Natural killer cell (primary cell): ENCODE results near the gene SRC. TPM values are rescaled to one million over a fixed set of nuclear protein-coding genes. Genes with fewer than 3 reads are reported as not detected.

Experiments used
- ATAC-seq, 3 donors: fragments of 150-1000 bp in 2 of 3; fragments of 200-7000 bp in 1 of 3; cut with Tn5 transposase; 1 replicate in 1 of 3; 2 replicates in 2 of 3; pipeline ENCODE4 v1.10.0; 2021; ENCODE audit warnings: mild to moderate bottlenecking in 2 of 3, moderate library complexity in 2 of 3
- DNase-seq, 2 donors: peaks; one replicate each; pipeline versions ENCODE4 v3.0.0 to v3.0.0-alpha.2; 2013 to 2021; ENCODE audit warnings: mixed read lengths in 1 of 2
- H3K27ac ChIP-seq: one replicate; pipeline ENCODE4 v1.5.1; 2013; ENCODE audit warnings: mild to moderate bottlenecking, low read length
- H3K27me3 ChIP-seq: one replicate; pipeline ENCODE4 v1.6.1; 2013; ENCODE audit warnings: low read length; ENCODE audit not compliant: control insufficient read depth, insufficient read depth
- H3K36me3 ChIP-seq: one replicate; pipeline ENCODE4 v1.6.1; 2013; ENCODE audit warnings: low read length; ENCODE audit not compliant: control insufficient read depth, insufficient read depth
- H3K4me1 ChIP-seq: one replicate; pipeline ENCODE4 v1.6.1; 2013; ENCODE audit warnings: low read length; ENCODE audit not compliant: control insufficient read depth, insufficient read depth
- H3K4me3 ChIP-seq: one replicate; pipeline ENCODE4 v1.5.1; 2013; ENCODE audit warnings: low read length
- H3K9me3 ChIP-seq: one replicate; pipeline ENCODE4 v1.6.1; 2013; ENCODE audit warnings: low read length; ENCODE audit not compliant: control insufficient read depth, insufficient read depth
- H3K27ac Mint-ChIP-seq, 2 donors: one replicate each; pipeline ENCODE4 v1.8.0; 2022; ENCODE audit warnings: mild to moderate bottlenecking in 2 of 2, mixed read lengths in 2 of 2, moderate library complexity in 1 of 2
- H3K27me3 Mint-ChIP-seq, 2 donors: one replicate each; pipeline ENCODE4 v1.8.0; 2022; ENCODE audit warnings: low read depth in 2 of 2, mixed read lengths in 2 of 2
- H3K36me3 Mint-ChIP-seq: one replicate; pipeline ENCODE4 v1.8.0; 2022; ENCODE audit warnings: mixed read lengths
- H3K4me1 Mint-ChIP-seq, 2 donors: one replicate each; pipeline ENCODE4 v1.8.0; 2022; ENCODE audit warnings: mixed read lengths in 2 of 2
- H3K4me3 Mint-ChIP-seq: one replicate; pipeline ENCODE4 v1.8.0; 2022; ENCODE audit warnings: mild to moderate bottlenecking, moderate library complexity, mixed read lengths
- H3K9me3 Mint-ChIP-seq, 2 donors: one replicate each; pipeline ENCODE4 v1.8.0; 2022; ENCODE audit warnings: mixed read lengths in 2 of 2
- WGBS: methylation state at CpG from one replicate; pipeline ENCODE4 v1.1.7; 2013; ENCODE audit warnings: missing lambda C conversion rate; ENCODE audit not compliant: insufficient coverage; 5-methylcytosine and 5-hydroxymethylcytosine counted together
- intact Hi-C: fragments of 100-400 bp; cut with micrococcal nuclease; formaldehyde crosslinking; loops from one replicate; pipeline ENCODE4 v1.14.2; 2022
- total RNA-seq, 4 donors: library from RNA; stranded (reverse); fragments of 120-200 nt in 1 of 4; gene quantifications; one replicate each; pipeline versions ENCODE4 v1.2.3 to v1.2.4, GENCODE V29; 2013 to 2022
- TF ChIP-seq, protein P1 (sequence below): fragments of 200-600 bp; IDR thresholded peaks from one replicate; pipeline ENCODE4 v1.8.0; 2022; ENCODE audit warnings: antibody characterized with exemption

SRC gene
- total RNA-seq, 3 donors from 2014 or later (not counting 1 experiment from before 2014, with no cell fraction given), result 2.3 to 15.6 (median 10.5) TPM

DNA sequence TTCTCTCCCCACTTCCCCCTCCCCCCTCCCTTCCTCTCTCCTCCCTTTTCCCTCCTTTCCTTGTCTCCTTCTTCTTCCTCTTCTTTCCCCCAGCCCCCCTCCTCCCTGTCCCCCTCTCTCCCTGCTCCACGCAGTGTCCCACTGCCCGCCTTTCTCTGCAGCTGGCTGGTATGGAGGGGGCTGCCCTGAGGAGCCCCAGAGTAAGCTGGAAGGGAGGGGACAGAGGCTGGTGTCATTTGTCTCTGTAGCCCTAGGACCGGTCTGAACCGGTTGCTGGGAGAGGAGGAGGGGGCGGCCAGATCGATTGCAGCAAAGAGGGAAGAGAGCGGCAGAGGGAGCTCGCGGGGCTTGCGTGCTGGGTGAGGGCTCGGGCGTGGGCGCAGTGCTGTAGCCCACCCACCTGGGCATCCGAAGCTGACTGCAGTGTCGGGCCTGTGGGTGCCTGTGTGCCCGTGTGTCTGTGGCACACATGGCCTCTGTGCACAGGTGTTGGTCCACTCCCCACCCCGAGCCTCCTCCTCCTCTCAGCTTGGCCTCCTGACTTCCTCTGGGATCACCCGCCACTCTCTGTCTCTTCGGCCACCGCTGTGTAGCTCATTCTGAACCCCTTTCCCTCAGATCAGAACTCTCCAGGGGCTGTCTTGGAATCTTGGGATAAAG is 50.6 kb downstream of the SRC start:
- Histone ChIP-seq H3K36me3 (no peaks in the 10 kb centered on the region), H3K27ac (no peak overlapping the region), H3K27me3 (no peaks in the 10 kb centered on the region), H3K9me3 (no peaks in the 10 kb centered on the region), H3K4me3 (no peak overlapping the region), H3K4me1 (peaks cover 13% of the 10 kb centered on the region)
- WGBS, result 88% methylated on average over 20 of the region's 20 CpGs
- no peaks in the 10 kb centered on the region for H3K4me1 Mint-ChIP-seq
- H3K36me3 Mint-ChIP-seq, result no peaks in the 10 kb centered on the region
- no peak overlapping the region for H3K27ac Mint-ChIP-seq
- no peaks in the 10 kb centered on the region for H3K9me3 Mint-ChIP-seq
- TF ChIP-seq, protein P1, sequence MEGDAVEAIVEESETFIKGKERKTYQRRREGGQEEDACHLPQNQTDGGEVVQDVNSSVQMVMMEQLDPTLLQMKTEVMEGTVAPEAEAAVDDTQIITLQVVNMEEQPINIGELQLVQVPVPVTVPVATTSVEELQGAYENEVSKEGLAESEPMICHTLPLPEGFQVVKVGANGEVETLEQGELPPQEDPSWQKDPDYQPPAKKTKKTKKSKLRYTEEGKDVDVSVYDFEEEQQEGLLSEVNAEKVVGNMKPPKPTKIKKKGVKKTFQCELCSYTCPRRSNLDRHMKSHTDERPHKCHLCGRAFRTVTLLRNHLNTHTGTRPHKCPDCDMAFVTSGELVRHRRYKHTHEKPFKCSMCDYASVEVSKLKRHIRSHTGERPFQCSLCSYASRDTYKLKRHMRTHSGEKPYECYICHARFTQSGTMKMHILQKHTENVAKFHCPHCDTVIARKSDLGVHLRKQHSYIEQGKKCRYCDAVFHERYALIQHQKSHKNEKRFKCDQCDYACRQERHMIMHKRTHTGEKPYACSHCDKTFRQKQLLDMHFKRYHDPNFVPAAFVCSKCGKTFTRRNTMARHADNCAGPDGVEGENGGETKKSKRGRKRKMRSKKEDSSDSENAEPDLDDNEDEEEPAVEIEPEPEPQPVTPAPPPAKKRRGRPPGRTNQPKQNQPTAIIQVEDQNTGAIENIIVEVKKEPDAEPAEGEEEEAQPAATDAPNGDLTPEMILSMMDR, result no peak
- no peaks in the 10 kb centered on the region for H3K27me3 Mint-ChIP-seq
- ATAC-seq (no peak), DNase-seq (no peak)
- intact Hi-C loops, result no loop called here
- no peak overlapping the region for H3K4me3 Mint-ChIP-seq

DNA sequence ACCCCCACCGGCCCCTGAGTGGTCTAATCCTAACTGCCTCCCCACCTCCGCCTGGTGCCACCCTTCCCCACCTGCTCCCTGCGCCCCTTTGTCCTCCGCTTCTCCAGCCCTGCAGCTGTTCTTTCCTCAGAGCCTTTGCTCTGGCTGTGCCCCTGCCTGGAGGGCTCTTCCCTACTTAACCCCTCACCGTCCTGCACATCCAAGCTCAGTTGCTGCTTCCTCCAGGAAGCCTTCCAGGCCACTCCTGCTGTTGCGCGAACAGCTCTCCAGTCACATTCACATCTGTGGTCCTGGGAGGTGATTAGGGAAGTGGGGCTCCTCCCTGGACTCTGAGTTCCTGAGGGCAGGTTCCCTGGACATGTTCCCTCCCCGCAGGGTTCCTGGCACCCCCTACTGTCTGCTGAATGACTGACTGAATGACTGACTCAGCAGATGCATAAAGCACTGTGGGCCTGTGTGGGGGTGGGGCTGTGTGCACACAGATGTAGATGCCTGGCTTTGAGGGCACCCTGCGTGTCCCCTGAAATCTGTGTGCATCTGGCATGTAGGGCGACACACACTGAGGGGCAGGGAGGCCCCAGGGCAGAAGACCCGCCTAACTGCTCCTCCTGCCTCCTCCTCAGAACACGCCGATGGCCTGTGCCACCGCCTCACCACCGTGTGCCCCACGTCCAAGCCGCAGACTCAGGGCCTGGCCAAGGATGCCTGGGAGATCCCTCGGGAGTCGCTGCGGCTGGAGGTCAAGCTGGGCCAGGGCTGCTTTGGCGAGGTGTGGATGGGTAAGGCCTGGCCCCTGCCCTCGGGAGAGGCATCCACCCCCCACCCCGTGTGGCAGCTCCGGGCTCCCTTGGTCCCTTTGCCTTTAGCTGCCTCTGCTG is 51.4 kb downstream of the SRC start:
- Mint-ChIP-seq H3K4me1 (no peaks in the 10 kb centered on the region), H3K36me3 (no peaks in the 10 kb centered on the region), H3K27ac (no peak overlapping the region), H3K4me3 (no peak overlapping the region), H3K9me3 (no peaks in the 10 kb centered on the region), H3K27me3 (no peaks in the 10 kb centered on the region)
- Histone ChIP-seq H3K27me3 (no peaks in the 10 kb centered on the region), H3K9me3 (no peaks in the 10 kb centered on the region), H3K4me3 (no peak overlapping the region), H3K27ac (no peak overlapping the region), H3K36me3 (no peaks in the 10 kb centered on the region), H3K4me1 (peaks cover 13% of the 10 kb centered on the region)
- TF ChIP-seq, protein P1, result no peak
- no peak for DNase-seq
- intact Hi-C loops, result no loop called here
- ATAC-seq, result no peak
- WGBS, result 95% methylated on average over 24 of the region's 24 CpGs

DNA sequence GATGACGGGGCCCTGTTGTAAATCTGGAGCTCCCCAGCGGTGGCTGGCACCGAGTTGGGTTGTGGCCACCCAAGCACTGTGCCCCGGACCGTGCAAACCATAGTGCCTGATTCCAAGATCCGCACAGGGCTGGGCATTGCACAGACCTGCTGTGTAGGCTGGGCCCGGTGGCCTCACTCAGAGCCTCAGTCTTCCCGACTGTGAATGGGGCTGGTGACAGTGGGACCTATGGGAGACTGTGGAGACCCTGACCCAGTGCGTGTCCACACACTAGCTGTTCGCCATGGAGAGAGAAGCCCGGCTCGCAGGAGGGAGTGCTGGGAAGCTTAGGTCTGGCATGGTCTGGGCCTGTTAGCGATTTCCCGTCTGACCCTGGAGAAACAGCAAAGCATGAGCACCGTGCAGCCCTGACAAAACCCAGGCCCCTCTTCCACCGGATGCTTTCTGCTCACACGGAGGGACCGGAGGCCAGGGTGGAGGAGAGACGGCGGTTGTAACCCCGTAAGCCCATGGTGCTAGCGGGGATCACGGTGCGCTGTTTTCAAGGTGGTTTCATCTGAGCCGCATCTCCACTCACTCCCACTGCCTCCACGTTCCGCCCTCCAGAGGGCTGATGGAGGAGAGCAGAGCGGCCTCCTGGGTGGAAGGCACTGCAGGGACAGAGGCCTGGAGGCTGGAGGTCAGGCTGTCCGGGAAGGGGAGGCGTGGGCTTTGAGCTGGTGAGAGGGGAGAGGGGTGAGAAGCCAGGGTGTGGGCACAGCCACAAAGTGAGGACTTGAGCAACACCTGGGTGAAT is 52.2 kb downstream of the SRC start:
- Mint-ChIP-seq H3K36me3 (no peaks in the 10 kb centered on the region), H3K4me1 (no peaks in the 10 kb centered on the region), H3K9me3 (no peaks in the 10 kb centered on the region), H3K27me3 (no peaks in the 10 kb centered on the region), H3K27ac (no peak overlapping the region), H3K4me3 (no peak overlapping the region)
- H3K27me3 ChIP-seq, result no peaks in the 10 kb centered on the region
- intact Hi-C loops, result no loop called here
- TF ChIP-seq, protein P1, result no peak
- no peaks in the 10 kb centered on the region for H3K36me3 ChIP-seq
- no peak overlapping the region for H3K27ac ChIP-seq
- 95% methylated on average over 30 of the region's 30 CpGs for WGBS
- no peak overlapping the region for H3K4me3 ChIP-seq
- no peak for DNase-seq
- ATAC-seq, result no peak
- no peaks in the 10 kb centered on the region for H3K9me3 ChIP-seq
- peaks cover 13% of the 10 kb centered on the region for H3K4me1 ChIP-seq
